HG02870 (cell line): ENCODE results near the gene LRTM1.

Source experiments
- ATAC-seq: cut with Tn5 transposase; IDR thresholded peaks from one replicate; pipeline ENCODE4 v1.9.1; 2021; ENCODE audit warnings: mild to moderate bottlenecking, moderate library complexity; ENCODE audit not compliant: unreplicated experiment

Gene LRTM1

GRCh38 chr3:54941690-54942362 lies 14.0 kb upstream of the LRTM1 start:
- no peak for ATAC-seq

- no peak for ATAC-seq
These were observed 13.1 kb upstream of the LRTM1 start for GRCh38 chr3:54940971-54941370.

DNA sequence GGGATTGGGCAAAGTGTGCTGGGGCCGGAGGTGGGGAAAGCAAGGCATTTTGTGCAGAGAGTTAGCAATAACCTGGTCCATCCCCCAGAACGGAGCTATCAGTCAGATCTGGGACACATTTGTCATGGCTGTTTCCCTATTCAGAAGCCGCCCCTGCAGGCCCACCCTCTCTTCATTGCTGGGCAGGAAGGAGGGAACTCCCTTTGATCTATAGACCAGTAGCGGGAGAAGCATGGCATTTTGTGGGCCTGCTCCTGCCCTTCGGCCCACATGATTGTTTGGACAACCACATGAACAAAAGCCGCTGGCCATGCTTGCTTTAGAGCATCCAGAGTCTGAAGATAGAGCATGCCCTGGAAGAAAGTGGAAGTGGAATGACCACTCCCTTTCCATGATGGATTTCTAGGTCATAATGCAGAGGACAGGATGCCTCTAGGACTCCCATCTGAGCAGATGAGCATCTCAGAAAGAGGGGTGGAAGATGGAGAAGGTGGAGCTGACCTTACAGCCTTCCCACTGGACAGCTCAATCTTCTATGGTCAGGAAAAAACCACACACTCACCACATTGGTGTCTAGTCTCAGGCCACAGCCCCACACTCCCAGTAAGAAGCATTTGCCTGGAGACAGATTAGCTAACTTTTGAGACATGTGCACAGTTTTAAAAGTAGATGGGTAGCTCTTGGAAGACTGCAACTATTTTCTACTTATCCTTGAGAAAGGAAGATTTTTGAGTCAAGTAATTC lies 11.9 kb upstream of the LRTM1 start:
- ATAC-seq, result no peak

DNA sequence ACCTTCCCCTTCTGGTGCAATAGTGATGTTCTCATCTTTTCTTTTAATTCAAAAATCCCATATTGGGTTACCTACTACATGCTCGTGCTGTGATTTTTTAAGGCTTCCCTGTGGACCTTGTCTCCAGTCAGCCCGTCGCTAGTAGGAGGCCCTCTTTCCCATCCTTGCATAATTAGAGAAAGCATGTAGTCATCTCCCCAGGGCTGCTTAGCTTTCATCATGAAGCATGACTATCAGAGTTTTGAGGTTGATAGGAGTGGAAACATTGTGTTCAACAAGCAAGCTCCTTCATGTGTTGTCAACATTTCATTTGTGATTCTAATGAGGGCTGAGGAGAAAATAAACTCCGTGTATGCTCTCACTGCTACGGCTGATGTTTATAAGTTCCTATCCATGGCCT lies 8.7 kb upstream of the LRTM1 start:
- no peak for ATAC-seq

GRCh38 chr3:54935869-54936268 lies 8.0 kb upstream of the LRTM1 start:
- no peak for ATAC-seq

- no peak for ATAC-seq
These were observed 4.7 kb upstream of the LRTM1 start for GRCh38 chr3:54932606-54933005.

GRCh38 chr3:54931182-54931581 lies 3.3 kb upstream of the LRTM1 start:
- no peak for ATAC-seq

- no peak for ATAC-seq
These were observed 9.3 kb downstream of the LRTM1 start for GRCh38 chr3:54918516-54918915.

GRCh38 chr3:54917862-54918261 lies 10.0 kb downstream of the LRTM1 start:
- no peak for ATAC-seq

DNA sequence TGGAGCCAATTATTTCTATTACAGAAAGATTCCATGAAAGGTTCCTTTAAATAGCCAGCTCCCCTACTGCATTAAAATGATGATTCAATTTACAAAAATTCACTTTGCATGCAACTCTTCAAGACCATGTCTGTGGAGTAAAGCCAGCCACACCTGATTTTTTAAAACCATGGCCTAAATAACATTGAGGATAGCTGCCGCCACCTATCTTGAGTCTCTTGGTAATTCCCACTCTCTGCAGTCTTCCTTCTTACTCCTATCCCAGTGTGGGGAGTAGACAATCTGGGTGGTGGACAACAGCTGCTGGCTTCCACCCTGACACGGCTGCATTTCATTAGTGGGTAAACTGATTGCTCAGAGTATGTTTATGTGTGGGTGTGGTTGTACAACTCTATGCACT lies 10.7 kb downstream of the LRTM1 start:
- ATAC-seq, result no peak

DNA sequence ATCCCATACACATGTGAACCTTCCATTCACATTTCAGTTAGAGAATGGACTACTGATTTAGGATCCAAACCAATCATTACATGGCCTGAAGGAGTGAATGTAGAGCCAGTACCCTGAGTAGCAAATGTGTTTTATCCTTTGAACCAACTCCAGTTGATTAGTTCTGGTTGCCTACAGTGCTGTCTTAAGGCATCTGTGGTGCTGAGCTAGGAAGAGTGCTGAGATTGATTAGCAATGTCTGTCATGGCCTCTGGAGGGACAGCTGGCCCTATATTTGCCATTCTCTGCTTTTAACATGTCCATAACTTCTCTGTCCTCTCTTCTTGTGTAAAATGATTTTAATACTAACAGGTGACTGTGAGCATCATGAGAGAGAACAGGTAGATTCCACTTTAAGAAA lies 11.1 kb downstream of the LRTM1 start:
- no peak for ATAC-seq

- ATAC-seq, result no peak
These were observed 11.9 kb downstream of the LRTM1 start for GRCh38 chr3:54915976-54916375.

GRCh38 chr3:54915181-54915580 lies 12.7 kb downstream of the LRTM1 start:
- no peak for ATAC-seq

- ATAC-seq, result no peak
These were observed 13.7 kb downstream of the LRTM1 start for GRCh38 chr3:54914180-54914579.

GRCh38 chr3:54909191-54909590 lies 18.7 kb downstream of the LRTM1 start:
- no peak for ATAC-seq

DNA sequence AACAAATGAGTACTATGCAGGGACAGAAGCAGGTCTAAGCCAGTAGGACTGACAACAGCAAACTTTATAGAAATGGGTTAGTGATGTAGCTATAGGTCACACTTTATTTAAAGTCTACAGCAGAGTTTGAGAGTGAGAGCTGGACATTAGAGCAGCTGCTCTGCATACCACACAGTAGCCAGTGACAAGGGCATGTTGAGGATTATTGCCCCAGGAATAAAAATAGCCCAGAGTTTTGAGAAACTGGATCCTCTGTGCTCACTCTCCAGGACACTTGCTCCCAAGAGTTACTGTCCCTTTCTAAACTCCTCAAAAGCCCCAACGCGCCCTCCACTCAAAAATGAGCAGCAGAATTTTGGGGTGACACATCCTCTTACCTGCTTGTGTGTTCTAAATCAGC lies 21.1 kb downstream of the LRTM1 start:
- no peak for ATAC-seq

DNA sequence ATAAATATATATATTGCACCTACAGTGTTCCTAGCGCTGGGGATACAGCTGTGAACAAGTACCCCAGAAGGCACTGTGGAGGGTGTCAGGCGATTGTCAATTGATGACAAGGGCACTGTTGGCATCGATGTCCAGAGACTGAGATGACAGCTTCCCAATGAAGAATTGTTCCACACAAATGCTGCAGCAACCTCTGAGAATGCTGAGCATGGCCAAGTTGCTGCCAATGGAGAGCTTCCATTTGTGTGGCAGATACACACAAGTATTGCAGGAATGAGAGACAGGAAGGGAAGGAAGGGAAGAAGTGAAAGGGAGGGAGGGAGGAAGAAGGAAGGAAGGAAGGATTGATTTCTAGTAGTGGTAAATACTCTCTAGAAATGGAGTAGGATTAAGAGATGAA lies 21.9 kb downstream of the LRTM1 start:
- ATAC-seq, result no peak

DNA sequence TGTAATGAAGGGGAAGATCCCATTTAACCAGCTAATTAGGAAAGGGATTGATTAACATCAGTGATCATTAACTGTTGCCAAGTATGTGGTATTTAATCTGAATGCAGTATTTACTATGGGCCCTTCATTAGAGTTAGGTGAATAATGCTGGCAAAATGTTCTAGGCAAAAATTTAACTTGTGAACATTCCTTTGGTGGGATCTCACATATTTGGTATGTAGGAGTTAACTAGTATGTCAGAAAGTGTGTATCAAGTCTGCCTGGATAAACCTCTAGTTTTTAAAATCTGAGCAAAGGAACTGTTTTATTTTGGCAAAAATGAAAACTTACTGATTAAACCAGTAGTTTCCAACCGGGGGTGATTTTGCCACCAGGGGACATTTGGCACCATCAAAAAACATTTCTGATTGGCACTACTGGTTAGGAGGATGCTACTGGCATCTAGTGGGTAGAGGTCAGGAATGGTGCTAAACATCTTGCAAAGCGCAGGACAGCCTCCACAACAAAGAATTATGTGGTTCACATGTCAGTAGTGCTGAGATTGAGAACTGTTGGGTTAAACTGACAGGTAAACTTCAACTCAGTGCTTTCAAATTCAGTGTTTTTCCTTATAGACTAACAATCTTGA lies 22.5 kb downstream of the LRTM1 start:
- ATAC-seq, result no peak

DNA sequence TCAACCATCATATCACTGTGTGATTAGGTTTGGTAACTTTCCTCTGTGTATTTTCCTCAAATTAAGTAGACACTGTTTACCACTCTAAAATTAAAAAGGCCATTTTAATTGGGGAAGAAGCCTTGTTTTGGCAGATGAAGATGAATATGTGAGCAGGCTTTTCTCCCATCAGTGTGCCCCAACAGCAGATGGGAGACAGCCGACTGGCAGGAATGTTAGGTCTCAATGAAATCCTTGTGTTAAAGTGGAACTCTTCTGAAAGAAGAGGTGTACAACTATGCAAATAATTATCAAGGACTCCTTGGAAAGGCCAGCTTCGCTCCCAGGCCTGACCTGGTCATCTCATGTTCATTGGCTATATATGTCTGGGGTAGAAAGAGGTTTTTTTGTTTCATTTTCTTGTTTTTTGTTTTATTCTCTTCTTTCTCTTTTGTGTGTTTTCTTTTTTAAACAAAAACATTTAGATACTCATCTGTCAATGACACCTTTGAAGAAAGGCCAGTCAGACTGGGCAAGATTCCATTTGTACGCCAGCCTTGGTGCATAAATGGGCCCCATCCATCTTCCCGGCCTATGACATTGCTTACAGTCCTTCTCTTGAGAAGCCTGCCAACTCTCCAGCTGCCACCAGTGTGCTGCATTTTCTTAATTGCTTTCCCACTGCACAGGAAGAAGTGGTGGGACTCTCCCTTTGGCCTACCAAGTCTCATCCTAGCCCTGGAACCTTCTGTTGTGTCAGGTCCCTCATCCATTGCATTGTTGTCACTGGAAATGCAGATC lies 25.8 kb downstream of the LRTM1 start:
- ATAC-seq, result no peak

GRCh38 chr3:54900838-54901591 lies 26.8 kb downstream of the LRTM1 start:
- ATAC-seq, result no peak

DNA sequence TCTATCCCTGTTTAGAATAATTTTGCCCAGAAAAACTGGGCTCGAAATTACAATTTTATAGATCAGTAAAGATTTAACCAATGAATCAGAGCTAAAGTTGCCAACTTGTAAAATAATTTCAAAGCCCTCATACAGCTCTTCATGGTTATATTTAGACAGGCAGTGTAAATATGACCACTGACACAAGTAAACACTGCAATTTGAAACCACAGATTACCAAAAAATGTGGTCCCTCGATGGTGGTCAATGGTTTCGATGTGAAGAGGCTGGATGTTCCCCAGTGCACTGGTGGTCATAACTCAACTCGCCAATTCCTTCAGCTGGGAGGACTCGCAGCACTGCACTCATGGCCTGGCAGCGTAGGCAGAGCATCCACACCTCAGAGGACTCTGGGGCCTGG lies 28.6 kb downstream of the LRTM1 start:
- ATAC-seq, result no peak
